ENCODE measurements around the gene CELF4.

CELF4 gene

DNA sequence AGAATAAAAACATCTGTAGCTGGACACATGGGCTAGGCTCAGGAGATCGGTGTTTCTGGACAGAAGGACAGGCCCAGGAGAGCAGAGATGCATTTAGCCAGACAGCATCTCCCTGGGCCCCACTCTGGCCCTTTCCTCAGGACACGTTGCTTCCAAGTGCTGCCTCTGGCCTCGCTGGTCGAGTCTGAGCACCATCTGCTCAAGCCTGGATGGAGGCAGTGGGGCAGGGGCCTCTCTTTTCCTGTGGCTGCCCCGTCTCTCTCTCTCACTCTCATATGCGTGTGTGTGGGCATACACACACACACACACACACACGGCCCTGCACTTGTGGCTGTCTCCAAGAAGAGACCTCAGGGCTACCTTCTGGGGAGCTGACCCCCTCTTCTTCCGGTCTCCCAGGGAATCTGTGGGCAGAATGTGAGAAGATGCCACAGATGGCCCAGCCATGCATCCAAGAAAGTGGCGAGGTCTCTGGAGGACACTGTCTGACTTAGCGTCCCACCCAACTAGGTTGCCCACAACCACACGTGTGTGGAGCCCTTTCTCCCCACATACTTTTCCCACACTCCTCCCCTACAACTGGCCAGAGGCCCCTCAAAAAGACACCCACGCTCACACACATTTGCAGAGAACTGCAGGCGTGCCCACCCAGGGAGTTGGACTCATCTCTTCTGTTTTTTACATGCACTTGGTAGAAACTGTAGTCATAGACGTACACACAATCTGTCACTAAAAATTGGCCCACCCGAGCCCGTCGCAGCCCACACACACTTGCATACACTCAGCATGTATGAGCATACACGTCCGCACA lies 19.9 kb downstream of the CELF4 start:
- no peak for DNase-seq

DNA sequence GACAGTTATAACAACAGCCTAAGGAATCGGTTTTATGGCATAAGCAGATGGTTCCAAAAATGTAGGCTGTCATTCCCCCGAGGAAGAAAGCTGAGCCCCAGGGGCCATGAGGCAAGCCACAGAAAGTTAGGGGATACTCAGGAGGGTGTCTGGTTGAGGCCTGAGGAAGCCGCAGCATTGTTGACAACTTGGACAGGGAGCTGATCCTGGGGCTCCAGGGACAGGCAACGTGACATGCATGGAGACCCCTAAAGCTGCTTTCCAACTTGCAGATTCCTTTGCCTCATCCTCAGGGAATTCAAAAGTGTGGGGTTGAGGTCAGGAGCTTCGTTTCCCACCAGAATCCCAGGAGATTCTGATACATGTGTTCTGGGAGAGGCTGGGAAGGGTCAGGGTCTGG lies 20.9 kb downstream of the CELF4 start:
- DNase-seq, result no peak

DNA sequence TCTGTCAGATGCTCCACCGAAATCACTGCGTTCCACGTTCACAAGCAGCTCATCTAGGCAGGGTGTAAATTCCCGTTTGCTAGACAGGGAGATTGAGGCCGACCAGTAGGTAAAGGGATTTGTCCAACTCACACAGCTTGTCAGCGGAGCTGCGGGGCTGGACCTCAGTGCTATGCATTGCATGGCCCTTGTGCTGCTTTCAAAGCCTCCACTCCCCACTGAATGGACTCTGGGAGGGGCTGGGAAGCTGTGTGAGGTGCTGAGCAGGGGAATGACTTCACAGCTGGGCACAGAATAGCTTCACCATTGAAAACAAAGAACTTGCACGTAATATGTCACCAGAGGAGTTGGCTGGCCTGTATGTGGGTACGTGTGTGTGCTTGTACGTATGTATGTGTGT lies 21.4 kb downstream of the CELF4 start:
- DNase-seq, result no peak

DNA sequence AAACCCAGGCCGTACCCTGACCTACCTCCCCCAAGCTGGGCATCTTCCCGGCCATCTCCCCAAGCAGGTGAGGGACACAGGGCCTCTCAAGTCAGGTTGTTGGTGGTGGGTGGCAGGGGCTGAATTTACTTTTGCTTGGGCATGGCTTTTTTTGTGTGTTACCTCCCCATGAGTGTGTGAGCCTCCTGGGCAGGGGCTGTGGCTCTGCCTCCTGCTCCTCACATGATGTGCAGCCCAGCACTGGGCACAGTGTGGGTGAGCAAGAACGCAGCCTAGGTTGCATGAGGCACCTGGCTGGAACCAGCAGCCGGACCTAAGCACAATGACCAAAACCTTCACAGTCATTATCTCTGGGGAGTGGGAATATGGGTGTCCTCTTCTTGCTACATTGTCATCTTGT lies 22.3 kb downstream of the CELF4 start:
- DNase-seq, result no peak

DNA sequence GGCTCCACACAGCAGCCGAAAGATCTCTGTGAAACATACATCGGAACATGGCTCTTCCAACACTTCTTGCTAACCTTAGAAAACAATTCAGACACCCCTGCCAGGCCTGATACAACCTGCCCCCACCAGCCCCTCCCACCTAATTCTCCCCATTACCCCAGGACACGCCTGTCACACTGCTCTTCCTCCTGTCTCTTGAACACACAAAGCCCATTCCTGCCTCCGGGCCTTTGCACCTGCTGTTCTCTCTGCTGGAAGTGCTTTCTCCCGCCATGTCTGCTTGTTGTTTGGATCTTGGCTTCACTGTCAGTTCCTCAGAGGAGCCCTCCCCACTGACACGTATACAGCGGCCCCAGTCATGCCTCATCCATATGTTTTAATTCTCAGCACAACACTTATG lies 24.1 kb downstream of the CELF4 start:
- no peak for DNase-seq

DNA sequence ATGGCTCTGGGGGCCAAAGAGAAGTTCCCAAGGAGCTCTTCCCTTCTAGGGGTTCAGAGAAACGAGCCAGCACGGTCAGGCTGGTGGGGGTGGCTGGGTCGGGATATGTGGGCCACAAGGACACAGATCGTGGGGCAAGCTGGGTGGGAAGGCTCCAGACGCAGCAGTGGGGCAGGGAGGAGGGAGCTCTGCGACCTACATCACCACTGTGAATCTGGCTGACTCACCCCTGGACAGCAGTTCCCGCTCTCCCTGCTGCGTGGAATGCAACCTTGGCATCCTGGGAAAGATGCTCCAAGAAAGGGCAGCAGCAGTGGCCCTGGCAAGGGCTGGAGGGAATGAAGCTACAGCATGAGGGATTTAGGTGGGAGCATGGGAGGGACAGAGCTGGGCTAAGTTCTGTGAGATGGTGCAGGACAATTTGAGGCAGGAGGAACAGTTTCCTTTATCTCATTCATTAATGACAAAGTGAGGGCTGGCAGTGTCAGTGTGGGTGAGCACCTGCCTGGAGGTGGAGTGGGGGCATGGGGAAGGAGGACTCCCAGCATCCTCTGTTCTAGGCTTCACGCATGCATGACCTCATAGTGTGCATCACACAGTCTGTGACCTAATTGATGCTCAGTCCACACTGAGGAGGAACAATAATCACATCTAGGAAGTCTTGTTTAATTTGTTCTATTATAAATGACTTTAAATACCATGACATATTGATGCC lies 25.0 kb downstream of the CELF4 start:
- no peak for DNase-seq

DNA sequence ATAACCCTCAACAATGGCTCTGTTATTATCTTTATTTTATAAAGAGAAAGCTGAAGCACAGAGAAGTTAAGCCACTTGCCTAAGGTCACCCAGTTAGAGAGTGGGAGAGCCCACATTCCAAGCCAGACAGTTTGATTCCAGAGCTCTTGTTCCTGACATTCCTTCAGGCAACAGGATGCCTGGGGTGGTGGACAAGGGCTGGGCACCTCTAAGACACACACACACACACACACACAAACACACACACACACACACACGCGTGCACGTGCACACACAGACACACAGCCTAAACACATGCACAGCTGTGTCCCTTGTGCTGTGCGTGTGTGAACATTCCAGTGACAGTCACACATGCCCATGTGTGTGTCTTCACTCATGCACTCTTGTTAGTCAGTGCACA lies 26.4 kb downstream of the CELF4 start:
- no peak for DNase-seq

DNA sequence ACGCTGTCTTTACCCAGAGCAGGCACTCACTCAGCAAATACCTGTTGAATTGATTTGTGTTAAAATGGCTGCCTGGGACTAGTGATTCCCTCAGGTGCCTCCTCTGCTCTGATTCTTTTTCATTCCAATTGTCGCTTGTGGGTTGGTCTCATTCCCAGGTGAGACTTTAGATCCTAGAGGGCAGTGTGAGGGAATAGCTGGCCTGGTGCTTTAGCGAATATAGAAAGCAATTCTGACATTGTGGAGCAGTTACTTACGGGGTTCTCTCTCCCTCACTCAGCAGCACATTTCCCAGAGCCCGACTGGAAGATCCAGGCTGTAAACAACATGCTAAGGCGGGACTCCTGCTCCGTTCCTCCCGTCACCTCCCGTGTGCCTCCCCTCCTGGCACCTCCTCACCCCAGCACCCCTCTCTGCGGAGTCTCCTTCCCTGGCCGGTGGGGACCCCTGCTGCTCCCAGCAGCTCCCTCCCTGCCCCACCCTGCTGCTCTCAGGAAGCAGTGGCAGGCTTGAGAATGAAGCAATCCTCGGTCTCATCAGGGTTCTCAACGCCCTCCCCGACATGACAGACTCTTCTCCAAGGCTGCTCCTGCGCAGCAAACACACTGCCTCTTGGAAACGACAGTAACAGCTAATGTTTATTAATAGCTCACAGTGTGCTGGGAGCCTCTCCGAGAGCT lies 26.9 kb downstream of the CELF4 start:
- no peak for DNase-seq

DNA sequence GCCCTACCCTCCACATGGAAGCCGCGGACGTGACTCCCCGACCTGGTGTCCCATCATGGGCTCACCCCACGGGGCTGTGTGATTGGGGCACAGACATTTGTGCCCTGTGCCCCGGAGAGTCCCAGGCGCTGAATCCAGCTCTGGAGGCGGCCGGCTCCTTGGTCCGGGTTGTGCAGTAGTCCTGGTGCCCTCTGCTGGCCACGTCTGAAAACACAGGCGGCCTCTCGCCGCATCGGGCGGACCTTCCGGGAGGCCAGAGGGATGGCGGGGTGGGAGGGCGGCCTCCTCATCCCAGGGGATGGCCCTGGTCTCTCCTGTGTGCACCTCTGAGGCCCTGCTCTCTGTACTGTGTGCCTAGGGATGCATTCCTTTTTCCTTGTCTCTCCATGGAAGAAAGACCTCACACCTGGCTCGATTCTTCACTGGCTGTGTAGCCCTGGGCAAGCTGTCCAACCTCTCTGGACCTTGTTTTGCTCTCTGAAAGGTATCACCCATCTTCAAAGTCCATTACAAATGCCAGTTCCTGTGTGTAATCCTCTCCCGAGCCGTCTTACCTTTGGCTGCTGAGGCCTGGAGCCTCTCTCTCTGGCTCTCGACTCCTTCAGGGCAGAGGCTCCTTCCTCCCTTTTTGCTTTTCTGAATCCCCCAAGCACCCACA lies 27.6 kb downstream of the CELF4 start:
- peak; percentile 2 for DNase-seq

DNA sequence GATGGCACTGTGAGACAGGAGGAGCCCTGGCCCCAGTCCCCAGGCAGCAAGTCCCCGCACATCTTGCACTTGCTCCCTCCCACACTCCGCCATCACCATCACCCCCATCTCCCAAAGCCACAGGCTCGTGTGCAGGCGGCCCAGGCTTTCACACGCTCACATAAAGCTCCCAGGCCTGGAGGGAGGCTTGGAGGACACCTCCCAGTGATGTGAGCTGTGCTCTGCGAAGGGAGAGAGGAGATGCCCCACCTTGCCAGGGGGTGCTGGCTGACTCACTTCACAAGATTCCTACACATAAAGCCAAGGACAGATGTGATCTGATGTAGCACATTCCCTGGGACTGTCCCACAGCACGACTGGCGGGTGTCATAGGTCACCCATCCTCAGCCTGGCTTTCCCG lies 28.9 kb downstream of the CELF4 start:
- DNase-seq, result no peak

DNA sequence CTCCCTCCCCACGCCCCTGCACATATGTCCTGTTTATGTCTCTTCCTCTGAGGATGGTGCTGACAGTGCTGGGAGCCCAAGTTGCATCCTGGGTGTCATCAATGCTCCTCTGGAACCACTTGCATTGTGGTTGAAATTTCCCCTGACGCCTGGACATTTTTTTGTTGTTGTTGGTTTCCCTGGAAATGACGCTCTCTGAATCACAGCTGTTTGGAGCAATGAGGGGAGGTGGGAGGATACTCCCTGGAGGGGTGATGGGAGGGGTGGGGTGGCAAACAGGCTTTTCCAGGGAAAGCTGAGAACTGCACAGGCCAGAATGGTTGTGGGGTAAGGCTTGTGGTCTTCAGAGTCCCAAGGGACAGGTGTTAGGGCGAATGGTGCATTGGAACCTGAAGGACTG lies 29.6 kb downstream of the CELF4 start:
- DNase-seq, result no peak

DNA sequence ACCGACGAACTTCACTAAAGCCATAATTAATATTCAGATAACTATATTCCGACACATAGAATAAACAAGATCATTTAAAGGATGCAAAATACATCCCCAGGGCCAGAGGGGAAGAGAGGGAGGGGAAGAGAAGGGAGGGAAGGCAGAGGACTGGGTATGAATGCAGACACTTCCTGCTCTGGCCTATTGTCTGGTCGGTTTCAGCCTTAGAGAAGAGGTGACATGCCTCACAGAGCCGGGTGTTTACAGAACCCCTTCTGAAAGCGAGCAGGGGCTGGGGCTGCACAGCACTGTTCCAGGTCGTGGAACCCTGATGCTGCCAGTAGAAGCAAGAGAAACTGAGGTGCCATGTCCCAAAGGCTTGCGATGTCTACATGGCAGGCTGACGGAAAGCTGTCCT lies 31.0 kb downstream of the CELF4 start:
- no peak for DNase-seq

DNA sequence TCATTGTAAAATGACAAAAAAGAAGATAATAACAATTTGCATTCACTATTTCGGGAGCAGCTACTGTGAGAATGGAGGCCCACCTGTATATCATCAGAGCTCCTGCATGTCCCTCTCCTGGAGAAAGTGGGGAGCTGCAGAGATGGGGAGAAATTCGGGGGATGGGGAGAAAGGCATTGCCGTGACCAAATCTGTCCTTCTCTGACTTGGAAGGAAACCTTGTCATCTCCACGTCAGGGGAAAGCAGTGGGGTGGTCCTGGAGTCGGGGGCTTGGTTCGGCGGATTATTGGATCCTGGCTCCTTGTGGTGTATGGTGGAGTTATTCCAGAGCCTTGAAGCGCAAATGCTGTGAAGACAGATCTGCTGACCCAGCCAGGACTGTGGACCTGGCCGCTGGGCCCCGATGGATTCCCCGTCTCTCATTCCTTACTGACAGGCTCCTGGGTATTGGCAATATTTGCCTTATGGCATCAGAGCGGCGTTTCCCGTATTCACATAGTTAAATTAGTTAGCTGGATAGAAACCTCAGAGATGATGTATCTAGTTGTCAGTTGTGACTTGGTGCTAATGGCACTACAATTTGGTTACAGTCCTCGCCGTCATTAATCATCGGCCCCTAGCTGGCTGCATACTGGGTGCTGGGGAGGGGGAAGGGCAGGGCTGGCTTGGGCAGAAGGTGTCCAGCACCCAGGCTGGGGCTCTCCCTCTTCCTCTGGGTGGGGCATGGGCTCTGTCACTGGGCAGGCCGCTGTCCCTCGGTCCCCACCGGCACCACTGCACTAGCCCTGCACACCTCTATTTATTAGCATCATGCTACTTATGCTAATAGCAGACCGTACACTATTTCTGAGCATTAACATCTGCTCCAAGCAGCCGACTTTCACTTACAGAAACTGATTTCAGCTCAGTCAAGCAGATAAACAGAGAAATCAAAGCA lies 31.7 kb downstream of the CELF4 start:
- DNase-seq, result no peak

DNA sequence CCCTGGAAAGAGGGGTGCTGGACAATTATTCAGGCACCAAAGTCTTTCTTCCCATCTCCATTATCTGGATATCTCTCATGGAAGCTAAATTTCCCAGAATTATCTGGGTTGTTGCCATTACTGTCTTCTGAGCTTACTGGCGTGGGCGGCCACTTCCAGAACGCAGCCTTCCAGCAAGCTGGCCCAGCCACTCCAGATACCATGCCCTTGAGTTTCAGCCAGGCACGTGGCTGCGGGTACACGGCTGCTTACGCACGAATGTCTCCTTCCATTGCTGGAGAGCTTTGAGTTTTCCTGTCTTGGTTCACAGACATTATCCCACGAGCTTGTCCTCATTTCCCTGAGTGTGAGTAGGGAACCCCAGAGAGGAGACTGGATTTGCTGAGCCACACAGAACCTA lies 32.7 kb downstream of the CELF4 start:
- no peak for DNase-seq

DNA sequence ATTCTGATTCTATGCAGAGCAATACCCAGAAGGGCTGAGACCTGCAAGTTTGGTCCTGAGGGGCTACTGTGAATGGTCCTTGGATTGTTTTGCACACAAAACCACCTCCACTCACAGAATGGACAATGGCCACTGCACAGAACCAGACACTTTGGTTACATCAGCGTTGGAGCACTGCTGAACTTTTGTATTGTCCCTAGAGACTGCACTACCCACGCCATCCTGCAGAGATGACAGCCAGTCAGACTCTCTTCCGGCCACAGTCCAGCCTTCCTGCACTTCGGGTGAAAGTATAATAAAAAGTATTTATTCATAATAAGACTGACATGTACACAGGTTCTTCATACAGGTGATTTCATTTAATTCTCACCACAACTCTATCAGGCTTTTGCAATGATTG lies 35.7 kb downstream of the CELF4 start:
- DNase-seq, result no peak

DNA sequence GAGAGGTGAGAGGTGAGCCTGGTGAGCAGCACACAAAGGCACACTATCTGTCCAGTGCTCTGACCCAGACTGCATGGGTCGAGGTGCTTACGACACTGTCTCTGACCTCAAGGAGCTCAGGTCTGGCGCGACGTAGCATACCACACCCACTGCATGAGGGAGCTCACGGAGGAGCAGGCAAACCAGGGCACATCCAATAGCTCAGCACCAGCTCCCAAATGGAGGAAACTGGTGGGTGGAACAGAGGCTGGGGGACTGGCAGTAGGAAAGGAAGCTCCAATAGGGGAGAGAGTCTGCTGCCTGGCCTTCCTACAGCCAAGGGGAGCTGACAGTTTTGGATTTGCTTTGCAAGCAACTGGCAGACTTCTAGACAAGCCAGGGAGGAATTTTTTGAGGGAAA lies 36.3 kb downstream of the CELF4 start:
- no peak for DNase-seq

DNA sequence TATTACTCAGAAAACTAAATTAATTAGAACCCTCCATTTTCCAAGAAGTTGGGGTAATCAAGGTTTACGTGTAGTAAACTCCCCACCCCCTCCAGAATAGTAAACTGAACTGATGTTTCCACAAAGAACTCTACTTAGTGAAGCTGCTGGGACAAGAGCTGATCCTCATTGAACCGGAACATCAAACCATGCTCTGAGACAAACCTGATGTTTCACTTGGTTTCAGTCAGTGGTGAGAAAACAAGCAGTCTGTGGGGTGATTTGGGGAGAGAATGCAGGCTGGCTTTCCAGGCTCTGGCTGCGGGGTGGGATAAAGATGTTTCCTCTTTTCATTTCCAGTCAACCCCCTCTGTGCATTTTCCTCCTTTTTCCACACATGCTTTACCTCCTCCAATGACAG lies 38.2 kb downstream of the CELF4 start:
- DNase-seq, result no peak

DNA sequence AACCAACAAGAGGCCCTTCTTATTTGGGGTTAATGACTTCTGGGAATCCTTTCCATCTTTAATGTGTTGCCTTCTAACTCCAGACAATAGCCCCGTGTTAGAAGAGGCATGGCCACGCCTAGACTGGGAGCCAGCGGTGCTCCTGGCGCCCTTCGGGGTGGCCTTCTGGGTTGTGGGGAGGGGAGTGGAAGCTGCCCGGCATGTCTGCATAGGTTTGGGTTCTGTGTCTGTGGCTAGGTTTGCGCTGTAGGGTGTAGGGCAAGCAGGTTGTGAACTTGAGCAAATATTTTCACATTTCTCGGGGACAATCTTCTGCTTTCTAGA lies 40.4 kb downstream of the CELF4 start:
- no peak for DNase-seq

DNA sequence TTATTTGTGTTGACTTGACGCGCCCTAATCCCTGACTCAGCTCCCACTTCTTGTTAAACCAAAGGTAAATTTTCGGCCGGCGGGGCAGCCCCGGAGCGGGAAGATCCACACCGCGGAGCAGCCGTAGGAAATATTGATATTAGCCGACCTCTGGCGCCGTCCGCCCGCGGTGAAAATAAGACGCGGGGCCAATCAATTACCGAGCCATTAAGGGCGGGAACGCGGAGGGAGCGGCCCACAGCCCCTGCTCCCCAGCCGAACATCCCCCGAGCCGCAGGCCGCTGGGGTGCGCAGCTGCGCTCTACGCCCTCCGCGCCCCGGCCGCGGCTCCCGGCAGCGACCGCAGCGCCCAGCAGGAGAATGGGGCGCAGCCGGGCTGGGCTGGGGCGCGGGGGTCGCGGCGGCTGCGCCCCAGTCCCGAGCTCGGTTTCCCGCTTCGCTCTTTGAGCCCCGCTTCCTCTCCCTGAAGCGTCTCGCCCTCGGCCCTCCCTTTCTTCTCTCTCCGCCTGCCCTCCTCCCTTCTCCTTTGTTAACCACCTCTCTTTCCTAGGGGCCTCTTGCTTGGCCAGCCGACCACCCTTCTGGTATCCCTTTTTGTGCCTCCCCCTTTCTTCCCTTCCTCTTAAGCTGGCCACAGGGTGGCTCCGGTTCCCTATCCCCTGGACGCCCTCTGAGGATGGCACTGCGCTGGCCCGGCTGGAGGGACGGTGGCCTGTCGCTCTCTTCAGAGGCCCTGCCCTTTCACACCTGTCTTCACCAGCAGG lies 40.9 kb downstream of the CELF4 start:
- DNase-seq, result no peak

DNA sequence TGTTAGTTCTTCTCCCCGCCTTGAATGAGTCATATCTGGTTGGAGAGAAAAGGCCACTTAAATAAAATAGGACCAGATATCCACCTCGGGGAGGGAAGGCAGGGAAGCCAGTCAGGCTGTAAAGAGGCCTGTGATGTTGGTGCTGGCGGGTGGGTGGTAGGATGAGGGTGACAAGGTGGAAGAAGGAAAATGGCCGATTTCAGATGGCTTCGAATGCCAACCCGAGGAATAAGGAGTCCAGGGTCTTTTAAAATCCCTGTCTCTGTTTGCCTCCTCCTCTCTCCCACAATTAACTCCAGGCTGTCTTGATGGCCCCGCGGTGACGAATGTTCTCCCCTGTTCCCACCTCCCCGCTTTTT lies 41.5 kb downstream of the CELF4 start:
- DNase-seq, result no peak

DNA sequence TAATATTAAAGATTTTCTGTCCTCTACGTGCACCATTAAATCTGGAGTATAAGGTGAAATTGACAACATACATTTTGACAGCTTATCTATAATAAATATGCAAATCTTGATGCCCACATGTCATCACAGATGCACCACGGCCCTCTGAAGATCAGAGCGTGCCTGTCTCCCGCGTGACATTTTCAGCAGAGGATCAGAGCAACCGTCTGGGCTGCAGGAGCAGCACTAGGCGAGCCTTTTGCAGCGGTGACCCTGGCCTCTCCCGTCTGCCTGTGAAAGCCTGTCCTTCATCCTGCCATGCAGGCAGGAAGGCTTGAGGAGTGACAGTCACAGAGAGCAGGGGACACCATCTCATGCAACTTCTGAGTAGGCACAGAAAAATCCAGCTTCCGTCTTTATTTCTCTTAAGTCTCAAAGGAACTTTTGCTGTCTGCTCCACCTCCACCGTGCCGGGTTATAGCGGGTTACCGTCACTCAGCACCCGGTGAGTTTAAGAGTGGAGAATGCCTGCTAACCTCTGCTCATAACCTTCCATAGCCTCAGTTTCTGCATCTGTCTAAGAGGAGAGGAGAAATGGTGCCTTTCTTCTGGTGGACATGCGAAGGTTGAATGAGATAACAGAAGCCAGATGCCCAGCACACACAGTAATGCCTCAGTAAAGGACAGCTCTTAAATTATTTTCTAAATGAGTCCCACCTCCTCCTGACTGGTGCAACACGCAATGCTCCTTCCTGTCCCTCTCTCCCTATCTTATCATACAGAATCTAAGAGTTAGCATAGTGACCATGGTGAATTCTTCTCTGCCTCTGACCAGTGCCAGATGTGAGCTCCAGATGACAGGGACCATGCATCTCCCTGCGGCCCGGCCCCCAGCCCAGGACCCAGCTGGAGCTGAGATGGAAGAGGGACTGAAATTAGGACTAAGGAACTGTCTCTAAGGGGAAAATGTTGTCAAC lies 43.8 kb downstream of the CELF4 start:
- DNase-seq, result no peak

Data from activated T-cell treated with anti-CD3 and anti-CD28 coated beads for 4 hours (primary cell).